ENCODE results near the gene FABP1. TPM values are rescaled to one million over a fixed set of nuclear protein-coding genes. Genes with fewer than 3 reads are reported as not detected.
A peak's percentile ranks its signal among the peaks of the same experiment; 100 is the strongest.

Gene FABP1
- total RNA-seq, 4 donors from 2014 or later: 1,053 to 3,583 (median 2,025) TPM

GRCh38 chr2:88074150-88074549 lies 53.7 kb downstream of the FABP1 start:
- Histone ChIP-seq H3K4me3 (no peak overlapping the region), H3K36me3 (no peaks in the 10 kb centered on the region), H3K27ac (peak overlapping the region in 1 of 4 donors; percentile 55), H3K9me3 (no peaks in the 10 kb centered on the region), H3K4me1 (peaks cover 0 to 8% (median 0%) of the 10 kb centered on the region in 4 donors), H3K27me3 (no peaks in the 10 kb centered on the region)
- intact Hi-C loops (cut with DNase I; ENCODE audit: low total_unique reads): no loop called here
- in situ Hi-C loops (cut with MboI; ENCODE audit: low pct_ligation_motif_present in 1 of 4, low pct_unique_long_range_greater_than_20kb in 1 of 4, low sequenced_read_pairs in 3 of 4): no loop called here
- TF ChIP-seq, protein P1, sequence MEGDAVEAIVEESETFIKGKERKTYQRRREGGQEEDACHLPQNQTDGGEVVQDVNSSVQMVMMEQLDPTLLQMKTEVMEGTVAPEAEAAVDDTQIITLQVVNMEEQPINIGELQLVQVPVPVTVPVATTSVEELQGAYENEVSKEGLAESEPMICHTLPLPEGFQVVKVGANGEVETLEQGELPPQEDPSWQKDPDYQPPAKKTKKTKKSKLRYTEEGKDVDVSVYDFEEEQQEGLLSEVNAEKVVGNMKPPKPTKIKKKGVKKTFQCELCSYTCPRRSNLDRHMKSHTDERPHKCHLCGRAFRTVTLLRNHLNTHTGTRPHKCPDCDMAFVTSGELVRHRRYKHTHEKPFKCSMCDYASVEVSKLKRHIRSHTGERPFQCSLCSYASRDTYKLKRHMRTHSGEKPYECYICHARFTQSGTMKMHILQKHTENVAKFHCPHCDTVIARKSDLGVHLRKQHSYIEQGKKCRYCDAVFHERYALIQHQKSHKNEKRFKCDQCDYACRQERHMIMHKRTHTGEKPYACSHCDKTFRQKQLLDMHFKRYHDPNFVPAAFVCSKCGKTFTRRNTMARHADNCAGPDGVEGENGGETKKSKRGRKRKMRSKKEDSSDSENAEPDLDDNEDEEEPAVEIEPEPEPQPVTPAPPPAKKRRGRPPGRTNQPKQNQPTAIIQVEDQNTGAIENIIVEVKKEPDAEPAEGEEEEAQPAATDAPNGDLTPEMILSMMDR (IDR thresholded peaks at IDR 0.05): no peak
- TF ChIP-seq EP300 (IDR thresholded peaks at IDR 0.05; ENCODE audit: low read depth): no peak
- no peak for TF ChIP-seq POLR2AphosphoS5 (IDR thresholded peaks at IDR 0.05)
- no peak for TF ChIP-seq POLR2A (IDR thresholded peaks at IDR 0.05)
- no peak for DNase-seq

Small RNA genes within 50 kb of the gene (small RNA-seq; reads per million reads assigned to genes)
- gene MIR4780: 0 to 0.14 (median 0.06) reads per million in 4 donors

Other genes with a start within 250 kb of the FABP1 start
- not detected for gene RNU2-63P, start 111.5 kb downstream of the FABP1 start, total RNA-seq
- 10 to 100 TPM; 12.3 to 40.6 (median 27.6) TPM for gene KRCC1, start 72.3 kb downstream of the FABP1 start, total RNA-seq
- 10 to 100 TPM in 1 of 4 donors, 1 to 10 TPM in 3; 1.6 to 48.6 (median 3.2) TPM for gene SMYD1, start 60.2 kb downstream of the FABP1 start, total RNA-seq
- gene THNSL2, start 42.3 kb upstream of the FABP1 start, total RNA-seq: 10 to 100 TPM in 3 of 4 donors, 1 to 10 TPM in 1; 1.1 to 33.2 (median 17.5) TPM